ENCODE data around the gene CDH22.

CDH22 gene

DNA sequence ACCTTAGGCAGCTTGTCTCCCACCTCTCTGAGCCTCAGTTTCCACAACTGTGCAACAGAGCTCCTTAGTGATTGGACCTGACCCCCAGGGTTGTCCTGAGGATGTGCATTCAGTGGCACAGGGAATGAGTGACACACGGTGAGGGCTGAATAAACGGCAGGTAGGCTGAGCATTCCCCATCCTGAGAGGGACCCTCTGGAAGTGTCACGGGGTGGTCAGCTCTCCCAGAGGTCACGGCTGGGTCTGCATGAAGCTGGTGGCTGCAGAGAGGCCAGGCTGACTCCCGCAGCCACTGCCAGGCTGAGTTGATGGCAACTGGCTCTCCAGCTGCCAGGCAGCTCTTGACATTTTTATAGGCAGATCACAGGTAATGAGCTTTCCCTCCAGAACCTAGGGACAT, 147.6 kb downstream of the CDH22 start:
- no peak for DNase-seq

GRCh38 chr20:46159101-46159897, 149.0 kb downstream of the CDH22 start:
- no peak for DNase-seq

GRCh38 chr20:46158476-46158987, 149.8 kb downstream of the CDH22 start:
- DNase-seq, result no peak

GRCh38 chr20:46157625-46158024, 150.7 kb downstream of the CDH22 start:
- DNase-seq, result no peak

DNA sequence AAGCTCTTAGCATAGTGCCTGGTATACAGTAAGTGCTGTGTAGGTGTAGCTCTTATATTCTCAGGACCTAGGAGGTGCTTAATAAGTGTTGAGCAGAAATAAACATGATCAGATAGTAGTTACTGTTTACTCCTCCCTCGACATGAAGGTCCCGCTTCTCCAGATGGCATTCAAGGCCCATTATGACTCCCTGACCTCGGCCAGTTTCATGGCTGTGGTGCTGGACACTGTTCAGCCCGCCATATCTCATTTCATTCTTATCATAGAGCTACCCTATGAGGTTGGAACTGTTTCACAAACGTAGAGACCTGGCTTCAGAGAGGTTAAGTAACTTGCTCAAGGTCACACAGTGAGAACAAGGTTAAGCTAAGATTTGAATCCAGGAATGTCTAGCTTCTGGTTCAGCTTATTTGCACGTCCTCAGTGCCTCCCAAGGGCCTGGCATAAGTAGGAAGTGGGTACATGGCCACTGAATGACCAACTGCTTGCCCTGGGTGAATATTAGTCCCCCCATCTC, 151.2 kb downstream of the CDH22 start:
- no peak for DNase-seq

GRCh38 chr20:46156065-46156464, 152.2 kb downstream of the CDH22 start:
- no peak for DNase-seq

- no peak for DNase-seq
These were observed 153.5 kb downstream of the CDH22 start for GRCh38 chr20:46154796-46155195.

DNA sequence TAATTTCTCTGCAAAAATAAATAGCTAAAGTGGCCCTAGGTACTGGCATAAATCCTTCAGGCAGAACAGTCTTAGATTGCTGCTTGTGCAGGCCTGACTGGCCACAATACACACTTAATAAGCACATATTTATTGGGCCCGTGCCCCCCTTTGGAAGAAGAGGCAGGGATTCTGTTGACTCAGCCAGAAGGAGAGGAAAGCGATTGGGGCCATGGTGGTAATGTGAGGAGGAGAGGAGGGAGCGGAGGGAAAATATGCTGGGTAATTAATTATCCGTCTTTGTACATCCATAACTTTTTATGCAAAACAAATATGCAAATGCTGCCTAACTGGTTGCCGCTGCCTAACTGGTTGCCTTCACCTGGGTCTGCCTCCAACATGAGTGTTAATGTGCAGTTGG, 154.0 kb downstream of the CDH22 start:
- no peak for DNase-seq

- DNase-seq, result no peak
These were observed 155.3 kb downstream of the CDH22 start for GRCh38 chr20:46152824-46153586.

DNA sequence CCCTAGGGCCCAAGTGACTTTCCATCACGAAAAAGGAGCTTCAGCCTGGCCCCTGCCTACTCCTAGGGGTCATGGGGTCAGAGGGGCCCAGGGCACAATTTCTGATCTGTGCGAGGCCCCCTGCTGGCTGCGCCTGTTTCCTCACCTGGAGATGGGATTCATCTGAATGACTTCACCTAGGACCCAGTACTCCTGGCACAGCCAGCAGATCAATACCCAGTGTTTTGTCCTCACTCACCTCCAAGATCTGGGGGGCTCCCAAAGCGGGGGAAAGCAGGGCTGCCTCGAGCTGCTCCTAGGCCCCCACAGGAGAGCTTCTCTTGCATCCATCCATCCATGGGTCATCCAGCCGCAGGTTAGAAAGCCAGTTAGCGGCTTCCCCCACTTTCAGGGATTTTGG, 156.4 kb downstream of the CDH22 start:
- DNase-seq, result no peak

DNA sequence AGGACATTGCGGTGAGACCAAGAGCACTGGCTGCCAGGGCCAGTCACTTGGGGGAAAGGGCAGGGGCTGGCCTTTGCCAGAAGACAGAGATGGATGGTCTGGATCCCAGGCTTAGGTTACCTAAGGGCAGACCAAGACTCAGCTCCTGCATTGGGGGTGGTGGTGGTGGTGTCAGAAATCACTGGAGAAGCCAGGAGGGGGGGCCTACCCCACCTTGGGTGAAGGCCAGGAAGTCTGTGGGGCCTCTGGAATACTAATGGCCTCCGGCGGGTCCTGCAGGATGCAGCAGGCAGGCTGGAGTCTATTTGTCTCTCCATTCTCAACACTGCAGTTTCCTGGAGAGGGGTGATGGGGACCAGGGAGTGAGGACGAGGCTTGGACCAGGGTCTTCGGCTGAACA, 157.4 kb downstream of the CDH22 start:
- no peak for DNase-seq

- no peak for DNase-seq
These were observed 159.7 kb downstream of the CDH22 start for GRCh38 chr20:46148313-46149208.

GRCh38 chr20:46145713-46146112, 162.6 kb downstream of the CDH22 start:
- DNase-seq, result peak; percentile 77

GRCh38 chr20:46144432-46145025, 163.8 kb downstream of the CDH22 start:
- DNase-seq, result no peak

DNA sequence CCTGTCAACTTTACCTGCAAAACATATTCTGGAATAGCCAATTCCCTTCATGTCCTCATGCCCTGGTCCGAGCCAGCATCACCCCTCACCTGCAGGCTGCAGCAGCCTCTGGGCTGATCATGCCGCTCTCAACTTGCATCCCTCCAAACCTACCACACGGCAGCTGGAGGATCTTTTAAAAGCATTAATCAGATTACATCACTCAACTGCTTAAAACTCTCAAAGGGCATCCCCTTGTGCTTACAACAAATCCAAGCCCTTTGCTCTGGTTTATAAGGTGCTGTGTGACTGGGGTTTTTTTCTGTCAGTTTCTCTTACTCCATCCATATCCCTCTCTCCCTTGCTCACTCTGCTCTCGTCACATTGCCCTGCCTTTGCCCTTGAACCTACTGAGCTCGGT, 166.2 kb downstream of the CDH22 start:
- DNase-seq, result peak; percentile 27

DNA sequence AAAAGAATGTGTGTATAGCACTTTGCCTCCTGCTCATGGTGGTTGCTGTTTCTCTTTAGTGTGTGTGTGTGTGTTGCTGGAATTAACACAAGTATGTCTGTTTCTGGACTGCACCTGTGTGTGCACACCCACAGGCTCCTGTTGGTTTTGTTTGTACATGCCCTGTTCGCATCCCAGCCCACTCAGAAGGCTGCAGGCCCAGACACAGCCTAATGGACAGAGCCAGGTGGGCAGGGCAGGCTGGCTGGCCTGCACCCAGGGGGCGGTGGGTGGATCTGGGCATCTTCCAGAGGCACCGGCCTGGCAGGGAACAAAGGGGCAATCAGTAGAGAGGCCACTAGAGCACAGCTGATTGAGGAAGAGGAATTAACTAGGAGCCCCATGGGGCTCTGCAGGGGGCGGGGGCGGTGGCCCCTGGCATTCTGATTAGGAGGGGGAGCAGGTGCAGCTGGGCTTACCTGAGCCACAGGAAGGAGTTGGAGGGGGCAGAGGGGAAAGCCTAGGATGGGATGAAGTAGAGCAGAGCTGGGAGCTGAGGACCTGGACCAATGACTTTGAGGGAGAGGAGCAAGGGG, 168.3 kb downstream of the CDH22 start:
- DNase-seq, result peak; percentile 99

DNA sequence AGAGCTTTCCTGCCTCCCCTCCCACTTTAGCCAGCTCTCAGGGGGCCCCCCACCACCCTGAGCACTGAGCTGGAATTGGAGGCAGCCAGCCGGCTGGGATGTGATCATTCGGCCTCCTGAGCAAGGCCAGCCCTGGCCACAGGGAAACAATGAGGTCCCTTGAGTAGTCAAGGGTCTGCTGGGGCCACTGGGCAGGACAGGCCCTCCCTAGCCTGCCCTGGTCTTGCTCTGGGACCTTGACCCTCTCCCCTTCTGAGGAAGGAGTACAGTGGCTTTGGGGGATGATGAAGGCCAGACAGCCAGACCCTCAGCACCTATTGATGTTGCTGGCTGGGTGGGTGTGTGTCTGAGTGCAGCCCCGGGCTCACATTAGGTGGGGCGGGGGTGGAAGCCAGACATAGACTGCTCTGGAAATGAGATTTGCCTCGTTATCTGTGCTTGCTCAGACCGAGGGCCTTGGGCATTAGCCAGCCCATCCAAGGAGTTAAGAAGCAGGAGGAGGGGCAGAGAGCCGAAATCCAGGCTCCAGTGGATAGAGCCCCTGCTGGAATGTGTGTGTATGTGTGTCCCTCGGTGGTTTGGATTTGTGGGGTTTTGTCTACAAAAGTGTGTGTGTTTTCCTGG, 168.9 kb downstream of the CDH22 start:
- DNase-seq, result peak; percentile 97

- DNase-seq, result peak; percentile 67
These were observed 170.5 kb downstream of the CDH22 start for GRCh38 chr20:46137816-46138215.

DNA sequence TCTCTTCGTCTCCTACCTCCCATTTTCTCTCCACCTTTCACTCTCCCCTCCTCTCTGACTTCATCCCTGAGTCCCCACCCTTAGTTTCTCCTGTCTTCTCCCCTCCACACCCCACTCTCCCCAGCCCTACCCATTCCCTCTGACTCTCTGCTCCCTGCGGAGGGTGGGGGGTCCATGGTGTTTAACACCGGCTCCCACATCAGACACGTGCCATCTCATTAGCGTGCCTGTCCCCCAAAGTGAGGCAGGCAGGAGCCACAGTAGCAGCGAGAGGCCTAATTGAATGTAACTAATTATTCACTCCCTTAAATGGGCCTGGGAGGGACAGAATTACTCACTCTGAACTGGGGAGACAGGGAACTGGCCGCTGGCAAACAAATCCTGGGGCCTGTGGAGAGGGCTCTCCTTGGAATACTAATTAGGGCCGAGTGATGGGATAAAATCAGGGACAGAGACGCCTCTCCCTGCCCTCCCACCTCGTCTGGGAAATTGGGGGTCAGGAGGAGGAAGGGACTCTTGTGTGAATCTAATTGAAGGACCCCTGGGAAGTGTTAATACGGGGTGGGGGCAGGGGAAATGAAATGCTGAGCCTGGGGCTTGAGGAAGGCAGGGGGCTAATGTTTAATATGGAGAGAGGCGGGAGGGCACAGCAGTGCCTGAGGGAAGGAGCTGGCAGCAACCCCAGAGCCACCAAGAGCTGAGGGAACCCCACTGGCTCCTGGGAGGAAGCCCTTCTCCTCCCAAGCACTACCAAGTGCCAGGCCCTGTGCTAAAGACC, 172.3 kb downstream of the CDH22 start:
- DNase-seq, result peak; percentile 40

DNA sequence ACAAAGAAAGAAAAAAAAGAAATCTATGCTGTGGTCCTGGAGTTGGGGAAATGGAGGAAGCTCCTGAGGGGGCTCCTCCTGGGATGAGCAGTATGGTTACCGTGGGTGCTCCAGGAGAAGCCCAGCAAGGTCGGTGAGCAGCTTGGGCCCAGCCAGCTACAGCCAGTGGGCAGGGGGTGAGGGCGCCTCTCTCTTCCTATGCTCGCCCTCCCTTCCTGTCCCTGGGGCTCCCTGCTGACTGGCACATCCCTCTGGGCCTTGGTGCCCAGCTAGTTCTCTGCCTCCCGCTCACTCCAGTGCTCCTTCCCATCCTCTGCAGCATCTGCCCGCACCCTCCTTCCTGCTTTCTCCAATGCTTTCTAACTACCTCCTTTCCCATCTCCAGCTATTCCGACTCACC, 173.6 kb downstream of the CDH22 start:
- no peak for DNase-seq

Measured in NCI-H1105 treated with DMSO at 0.1 percent for 48 hours (cell line).